Measurements from ENCODE around the gene MRPS27. TPM values are rescaled to one million over a fixed set of nuclear protein-coding genes. Genes with fewer than 3 reads are reported as not detected.

The MRPS27 gene
- total RNA-seq, 2 experiments from 2014 or later, result 48.2 to 53.9 TPM

DNA sequence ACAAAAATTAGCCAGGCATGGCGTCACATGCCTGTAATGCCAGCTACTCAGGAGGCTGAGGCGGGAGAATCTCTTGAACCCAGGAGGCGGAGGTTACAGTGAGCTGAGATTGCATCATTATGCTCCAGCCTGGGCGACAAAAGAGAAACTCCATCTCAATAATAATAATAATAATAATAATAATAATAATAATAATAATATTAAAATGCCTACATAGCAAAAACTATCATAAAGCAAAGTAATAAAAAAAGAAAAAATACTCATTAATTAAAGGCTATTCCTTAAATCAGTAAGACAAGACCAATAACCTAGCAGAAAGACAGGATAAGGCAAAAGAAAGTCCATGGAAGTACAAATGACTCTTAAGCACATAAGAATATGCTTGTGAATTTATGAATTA, 50.0 kb downstream of the MRPS27 start:
- POLR2A ChIA-PET, result no interaction called here
- no peak for ATAC-seq
- Mint-ChIP-seq H3K27ac (no peak overlapping the region), H3K4me1 (ENCODE audit: low read depth) (no peaks in the 10 kb centered on the region), H3K4me3 (no peak overlapping the region), H3K36me3 (ENCODE audit: low read depth) (no peaks in the 10 kb centered on the region), H3K9me3 (ENCODE audit: insufficient read depth) (no peaks in the 10 kb centered on the region), H3K27me3 (ENCODE audit: low read depth) (no peaks in the 10 kb centered on the region)
- DNase-seq, result no peak
- CTCF ChIA-PET, result interaction anchor here (0.6 to 1.7 kb wide), 7 partner anchors 11 to 296 kb away, joined by 3 to 6 read pairs (median 4); no protein-coding TSS in a partner anchor

DNA sequence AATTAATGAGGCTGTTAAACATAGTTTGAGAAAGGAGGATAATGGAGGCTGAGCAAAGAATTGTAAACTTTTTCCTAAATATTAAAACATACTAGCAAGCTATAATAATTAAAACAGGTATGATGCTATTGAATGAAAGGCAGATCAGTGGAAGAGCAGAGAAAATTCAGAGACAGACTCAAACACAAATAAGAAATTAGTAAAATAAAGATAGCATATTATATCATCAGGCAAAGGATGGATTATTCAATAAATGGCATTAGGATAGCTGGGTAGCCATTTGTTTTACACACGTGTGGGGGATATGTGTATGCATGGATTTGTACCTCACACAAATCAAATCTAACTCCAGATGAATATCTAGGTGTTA, 50.6 kb downstream of the MRPS27 start:
- Mint-ChIP-seq H3K9me3 (ENCODE audit: insufficient read depth) (no peaks in the 10 kb centered on the region), H3K36me3 (ENCODE audit: low read depth) (no peaks in the 10 kb centered on the region), H3K4me1 (ENCODE audit: low read depth) (no peaks in the 10 kb centered on the region), H3K27ac (no peak overlapping the region), H3K27me3 (ENCODE audit: low read depth) (no peaks in the 10 kb centered on the region), H3K4me3 (no peak overlapping the region)
- ChIA-PET POLR2A (no interaction called here), CTCF (interaction anchor here (0.6 to 1.7 kb wide), 9 partner anchors 11 to 383 kb away, joined by 3 to 6 read pairs (median 3); no protein-coding TSS in a partner anchor)
- no peak for DNase-seq
- ATAC-seq, result no peak

DNA sequence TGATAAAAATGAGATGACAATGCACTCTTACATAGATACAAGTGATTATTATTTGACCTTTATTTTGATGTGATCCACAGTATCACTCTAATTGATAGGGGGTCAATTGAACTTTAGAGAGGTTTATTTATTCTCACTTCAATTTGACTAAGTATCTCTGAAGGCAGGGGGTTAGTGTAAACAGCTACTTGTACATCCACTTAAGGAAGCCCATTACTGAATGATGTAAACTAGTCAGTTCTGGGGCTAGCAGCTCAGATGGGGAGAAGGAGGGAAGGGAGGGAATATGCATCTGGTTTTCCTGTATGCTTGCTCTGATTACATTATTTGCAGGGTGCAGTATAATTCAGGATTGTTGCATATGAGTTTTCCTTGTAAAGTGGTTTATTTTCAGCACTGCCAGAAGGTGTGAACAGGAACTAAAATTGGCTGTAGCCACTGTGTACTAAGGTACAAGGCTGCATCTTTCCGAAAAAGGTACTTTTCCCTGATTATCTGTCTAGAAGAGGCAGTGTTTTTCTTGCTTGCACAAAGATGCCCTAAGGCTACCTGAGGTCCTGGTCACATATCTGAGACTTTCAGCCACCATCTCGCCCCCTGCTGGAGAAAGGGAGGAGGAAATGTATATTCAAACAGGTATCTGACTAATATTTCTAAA, 51.2 kb downstream of the MRPS27 start:
- Mint-ChIP-seq H3K4me3 (no peak overlapping the region), H3K27ac (no peak overlapping the region), H3K36me3 (ENCODE audit: low read depth) (no peaks in the 10 kb centered on the region), H3K27me3 (ENCODE audit: low read depth) (no peaks in the 10 kb centered on the region), H3K9me3 (ENCODE audit: insufficient read depth) (no peaks in the 10 kb centered on the region), H3K4me1 (ENCODE audit: low read depth) (no peaks in the 10 kb centered on the region)
- DNase-seq (peak; percentile 65), ATAC-seq (no peak)
- POLR2A ChIA-PET, result no interaction called here
- CTCF ChIA-PET, result interaction anchor here (0.7 to 1.7 kb wide), 13 partner anchors 11 to 383 kb away, joined by 3 to 6 read pairs (median 3); no protein-coding TSS in a partner anchor

DNA sequence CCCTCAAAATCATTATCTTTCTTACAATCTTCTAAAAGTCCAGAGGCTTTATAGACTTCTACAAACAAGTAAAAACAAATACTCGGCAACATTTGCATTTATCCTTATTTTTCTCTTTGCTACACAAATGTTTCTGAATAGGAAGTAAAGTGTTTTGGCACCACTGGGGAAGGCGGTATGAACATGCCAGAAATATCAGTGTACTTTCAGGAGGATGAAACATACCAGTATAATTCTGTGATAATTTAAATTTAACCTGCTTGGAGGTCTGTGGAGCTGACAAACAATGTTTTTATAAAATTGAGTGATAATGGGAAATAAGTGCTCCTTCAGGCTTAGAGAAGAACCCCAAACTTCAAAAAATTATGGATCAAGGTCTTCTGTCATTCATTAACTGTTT, 51.8 kb downstream of the MRPS27 start:
- ATAC-seq (no peak), DNase-seq (no peak)
- Mint-ChIP-seq H3K9me3 (ENCODE audit: insufficient read depth) (no peaks in the 10 kb centered on the region), H3K4me3 (no peak overlapping the region), H3K36me3 (ENCODE audit: low read depth) (no peaks in the 10 kb centered on the region), H3K27me3 (ENCODE audit: low read depth) (no peaks in the 10 kb centered on the region), H3K27ac (no peak overlapping the region), H3K4me1 (ENCODE audit: low read depth) (no peaks in the 10 kb centered on the region)
- POLR2A ChIA-PET, result no interaction called here
- CTCF ChIA-PET, result interaction anchor here (0.7 to 1.7 kb wide), 7 partner anchors 12 to 250 kb away, joined by 3 to 6 read pairs (median 3); no protein-coding TSS in a partner anchor

DNA sequence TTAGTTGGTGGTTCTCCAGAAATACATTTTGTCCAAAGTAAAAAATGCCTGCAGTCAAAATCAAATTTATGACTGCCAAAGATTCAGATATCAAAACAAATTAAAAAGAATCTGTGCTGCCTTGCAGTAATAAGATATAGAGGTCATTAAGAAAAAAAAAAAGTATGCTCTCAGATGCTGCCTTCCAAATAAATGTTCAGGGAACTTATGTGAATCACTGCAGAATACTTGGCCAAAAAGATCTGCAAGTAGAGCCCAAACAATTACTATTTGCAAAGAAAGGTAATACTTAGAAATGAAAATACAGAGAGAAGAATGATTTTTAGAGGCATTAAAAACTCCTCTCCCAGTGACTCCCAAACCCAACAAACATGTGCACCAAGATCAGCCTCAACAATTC, 52.4 kb downstream of the MRPS27 start:
- no peaks in the 10 kb centered on the region for H3K9me3 Mint-ChIP-seq (ENCODE audit: insufficient read depth)
- no peaks in the 10 kb centered on the region for H3K27me3 Mint-ChIP-seq (ENCODE audit: low read depth)
- H3K27ac Mint-ChIP-seq, result no peak overlapping the region
- H3K36me3 Mint-ChIP-seq (ENCODE audit: low read depth), result no peaks in the 10 kb centered on the region
- CTCF ChIA-PET, result interaction anchor here (0.9 to 1.5 kb wide), 5 partner anchors 13 to 249 kb away, joined by 3 to 4 read pairs (median 3); no protein-coding TSS in a partner anchor
- POLR2A ChIA-PET, result no interaction called here
- no peak for ATAC-seq
- no peak for DNase-seq
- no peaks in the 10 kb centered on the region for H3K4me1 Mint-ChIP-seq (ENCODE audit: low read depth)
- no peak overlapping the region for H3K4me3 Mint-ChIP-seq

DNA sequence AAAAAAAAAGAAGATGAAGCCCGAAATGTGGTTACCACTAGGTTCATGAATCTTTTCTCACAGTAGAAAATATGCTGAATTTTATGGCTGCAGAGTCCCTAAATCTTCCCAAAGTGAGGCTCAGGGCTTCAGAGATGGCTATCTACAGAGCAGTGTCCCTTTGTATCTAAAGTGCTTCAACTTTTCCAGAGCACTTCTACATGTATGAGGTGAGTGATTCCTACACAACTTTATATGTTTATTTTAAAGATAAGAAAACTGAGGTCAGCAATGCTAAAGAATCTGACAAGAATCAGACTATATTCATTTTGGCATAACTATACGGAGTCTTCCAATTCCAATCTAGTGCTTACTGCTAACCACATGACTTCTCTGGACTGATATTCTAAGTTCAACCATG, 53.2 kb downstream of the MRPS27 start:
- CTCF ChIA-PET, result interaction anchor here (1.4 kb wide), 1 partner anchor 28 kb away, joined by 3 read pairs; no protein-coding TSS in a partner anchor
- ATAC-seq, result no peak

GRCh38 chr5:72265032-72265877, 54.8 kb downstream of the MRPS27 start:
- CTCF ChIA-PET, result interaction anchor here (1.4 kb wide), 1 partner anchor 27 kb away, joined by 3 read pairs; no protein-coding TSS in a partner anchor
- POLR2A ChIA-PET, result no interaction called here
- Mint-ChIP-seq H3K27me3 (ENCODE audit: low read depth) (no peaks in the 10 kb centered on the region), H3K36me3 (ENCODE audit: low read depth) (peaks cover 5% of the 10 kb centered on the region), H3K27ac (no peak overlapping the region), H3K4me3 (no peak overlapping the region), H3K4me1 (ENCODE audit: low read depth) (no peaks in the 10 kb centered on the region), H3K9me3 (ENCODE audit: insufficient read depth) (no peaks in the 10 kb centered on the region)
- DNase-seq (no peak), ATAC-seq (no peak)

More for the DNA sequence above, 53.2 kb downstream of the MRPS27 start:
- no peaks in the 10 kb centered on the region for H3K4me1 Mint-ChIP-seq (ENCODE audit: low read depth)
- POLR2A ChIA-PET, result no interaction called here
- no peaks in the 10 kb centered on the region for H3K27me3 Mint-ChIP-seq (ENCODE audit: low read depth)
- no peaks in the 10 kb centered on the region for H3K9me3 Mint-ChIP-seq (ENCODE audit: insufficient read depth)
- DNase-seq, result no peak
- H3K4me3 Mint-ChIP-seq, result no peak overlapping the region
- H3K27ac Mint-ChIP-seq, result no peak overlapping the region
- H3K36me3 Mint-ChIP-seq (ENCODE audit: low read depth), result peaks cover 2% of the 10 kb centered on the region

- Mint-ChIP-seq H3K9me3 (ENCODE audit: insufficient read depth) (no peaks in the 10 kb centered on the region), H3K27me3 (ENCODE audit: low read depth) (no peaks in the 10 kb centered on the region), H3K27ac (no peak overlapping the region), H3K36me3 (ENCODE audit: low read depth) (peaks cover 16% of the 10 kb centered on the region), H3K4me1 (ENCODE audit: low read depth) (no peaks in the 10 kb centered on the region), H3K4me3 (no peak overlapping the region)
- DNase-seq (no peak), ATAC-seq (no peak)
- POLR2A ChIA-PET, result no interaction called here
- CTCF ChIA-PET, result no interaction called here
Observed at GRCh38 chr5:72256536-72256935, 63.5 kb downstream of the MRPS27 start.

DNA sequence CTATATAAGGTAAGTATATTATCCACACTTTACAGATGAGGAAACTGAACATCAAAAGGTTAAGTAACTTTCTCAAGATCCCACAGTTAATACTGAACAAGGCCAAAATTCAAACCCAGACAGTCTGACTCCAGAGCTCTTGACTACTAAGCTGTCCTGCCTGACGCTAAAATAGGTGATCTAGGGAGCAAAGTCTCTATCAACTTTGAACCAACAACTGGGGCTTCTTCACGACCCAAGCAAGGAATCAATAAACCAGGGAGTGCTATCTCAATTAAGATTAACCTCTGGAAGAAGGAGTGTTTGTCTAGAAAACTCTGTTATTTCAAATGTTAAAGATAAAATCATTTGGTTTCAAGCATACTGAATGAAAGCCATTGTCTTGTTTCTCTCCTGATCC, 64.4 kb downstream of the MRPS27 start:
- no peak overlapping the region for H3K27ac Mint-ChIP-seq
- no peak overlapping the region for H3K4me3 Mint-ChIP-seq
- H3K9me3 Mint-ChIP-seq (ENCODE audit: insufficient read depth), result no peaks in the 10 kb centered on the region
- ATAC-seq (no peak), DNase-seq (no peak)
- ChIA-PET POLR2A (no interaction called here), CTCF (interaction anchor here (1.3 kb wide), 1 partner anchor 53 kb away, joined by 3 read pairs; no protein-coding TSS in a partner anchor)
- H3K4me1 Mint-ChIP-seq (ENCODE audit: low read depth), result no peaks in the 10 kb centered on the region
- peaks cover 12% of the 10 kb centered on the region for H3K36me3 Mint-ChIP-seq (ENCODE audit: low read depth)
- no peaks in the 10 kb centered on the region for H3K27me3 Mint-ChIP-seq (ENCODE audit: low read depth)

DNA sequence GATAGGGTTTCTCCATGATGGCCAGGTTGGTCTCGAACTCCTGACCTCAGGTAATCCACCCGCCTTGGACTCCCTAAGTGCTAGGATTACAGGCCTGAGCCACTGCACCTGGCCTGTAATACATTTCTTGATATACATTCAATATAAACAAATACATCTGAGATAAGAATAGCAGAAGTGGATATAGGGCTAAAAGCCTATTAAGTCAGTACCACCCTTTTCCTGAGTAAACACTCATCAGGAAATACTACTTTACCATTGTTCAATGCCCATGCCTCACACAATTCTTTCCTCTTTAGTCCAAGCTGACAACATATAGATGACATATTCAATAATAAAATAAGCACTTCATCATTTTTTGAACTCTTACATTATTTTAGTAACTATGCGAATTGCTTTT, 64.8 kb downstream of the MRPS27 start:
- peaks cover 12% of the 10 kb centered on the region for H3K36me3 Mint-ChIP-seq (ENCODE audit: low read depth)
- H3K27me3 Mint-ChIP-seq (ENCODE audit: low read depth), result no peaks in the 10 kb centered on the region
- no peak overlapping the region for H3K27ac Mint-ChIP-seq
- ChIA-PET POLR2A (no interaction called here), CTCF (interaction anchor here (1.3 kb wide), 1 partner anchor 53 kb away, joined by 3 read pairs; no protein-coding TSS in a partner anchor)
- no peaks in the 10 kb centered on the region for H3K4me1 Mint-ChIP-seq (ENCODE audit: low read depth)
- H3K9me3 Mint-ChIP-seq (ENCODE audit: insufficient read depth), result no peaks in the 10 kb centered on the region
- DNase-seq (no peak), ATAC-seq (no peak)
- no peak overlapping the region for H3K4me3 Mint-ChIP-seq

GRCh38 chr5:72252574-72253155, 67.4 kb downstream of the MRPS27 start:
- no peaks in the 10 kb centered on the region for H3K9me3 Mint-ChIP-seq (ENCODE audit: insufficient read depth)
- peaks cover 8% of the 10 kb centered on the region for H3K36me3 Mint-ChIP-seq (ENCODE audit: low read depth)
- H3K27ac Mint-ChIP-seq, result no peak overlapping the region
- H3K27me3 Mint-ChIP-seq (ENCODE audit: low read depth), result no peaks in the 10 kb centered on the region
- ChIA-PET CTCF (no interaction called here), POLR2A (no interaction called here)
- DNase-seq (no peak), ATAC-seq (no peak)
- no peak overlapping the region for H3K4me3 Mint-ChIP-seq
- H3K4me1 Mint-ChIP-seq (ENCODE audit: low read depth), result no peaks in the 10 kb centered on the region

DNA sequence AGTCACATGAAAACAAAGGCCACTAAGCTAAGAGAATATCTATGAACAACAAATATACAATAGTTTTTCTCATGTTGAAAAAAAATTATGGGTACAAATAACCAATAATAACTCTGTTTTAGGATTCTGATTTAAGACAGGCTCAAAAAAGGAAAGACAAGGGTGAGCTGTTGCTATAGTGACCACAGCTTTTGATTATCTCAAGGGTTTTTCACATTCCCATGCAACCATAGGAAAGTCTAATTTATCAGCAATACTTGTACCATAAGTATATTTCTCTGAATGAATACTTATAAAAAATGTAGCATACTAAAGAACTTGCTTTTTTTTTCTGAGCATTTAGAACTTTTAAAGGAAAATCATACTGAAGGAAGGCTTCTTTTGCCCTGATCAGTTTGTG, 68.0 kb downstream of the MRPS27 start:
- no peaks in the 10 kb centered on the region for H3K4me1 Mint-ChIP-seq (ENCODE audit: low read depth)
- H3K4me3 Mint-ChIP-seq, result no peak overlapping the region
- H3K27me3 Mint-ChIP-seq (ENCODE audit: low read depth), result no peaks in the 10 kb centered on the region
- DNase-seq, result no peak
- H3K9me3 Mint-ChIP-seq (ENCODE audit: insufficient read depth), result no peaks in the 10 kb centered on the region
- POLR2A ChIA-PET, result no interaction called here
- no peak for ATAC-seq
- no peak overlapping the region for H3K27ac Mint-ChIP-seq
- CTCF ChIA-PET, result interaction anchor here (1.0 kb wide), 1 partner anchor 17 kb away, joined by 3 read pairs; no protein-coding TSS in a partner anchor
- peaks cover 6% of the 10 kb centered on the region for H3K36me3 Mint-ChIP-seq (ENCODE audit: low read depth)
